GM12875 (cell line): ENCODE results near the gene RABGAP1L.

Experiments used
- H3K4me3 ChIP-seq: one replicate; pipeline ENCODE4 v1.5.1; 2011; ENCODE audit warnings: low read depth, low read length, control low read depth
- TF ChIP-seq, protein P1 (sequence below): IDR thresholded peaks from 2 replicates; pipeline ENCODE4 v1.5.1; 2011; ENCODE audit warnings: low read depth, mild to moderate bottlenecking, control low read depth, inconsistent platforms, low read length, moderate library complexity, borderline replicate concordance; ENCODE audit not compliant: insufficient read depth

The RABGAP1L gene

GRCh38 chr1:174768516-174768915 is 609.2 kb downstream of the RABGAP1L start:
- TF ChIP-seq, protein P1, sequence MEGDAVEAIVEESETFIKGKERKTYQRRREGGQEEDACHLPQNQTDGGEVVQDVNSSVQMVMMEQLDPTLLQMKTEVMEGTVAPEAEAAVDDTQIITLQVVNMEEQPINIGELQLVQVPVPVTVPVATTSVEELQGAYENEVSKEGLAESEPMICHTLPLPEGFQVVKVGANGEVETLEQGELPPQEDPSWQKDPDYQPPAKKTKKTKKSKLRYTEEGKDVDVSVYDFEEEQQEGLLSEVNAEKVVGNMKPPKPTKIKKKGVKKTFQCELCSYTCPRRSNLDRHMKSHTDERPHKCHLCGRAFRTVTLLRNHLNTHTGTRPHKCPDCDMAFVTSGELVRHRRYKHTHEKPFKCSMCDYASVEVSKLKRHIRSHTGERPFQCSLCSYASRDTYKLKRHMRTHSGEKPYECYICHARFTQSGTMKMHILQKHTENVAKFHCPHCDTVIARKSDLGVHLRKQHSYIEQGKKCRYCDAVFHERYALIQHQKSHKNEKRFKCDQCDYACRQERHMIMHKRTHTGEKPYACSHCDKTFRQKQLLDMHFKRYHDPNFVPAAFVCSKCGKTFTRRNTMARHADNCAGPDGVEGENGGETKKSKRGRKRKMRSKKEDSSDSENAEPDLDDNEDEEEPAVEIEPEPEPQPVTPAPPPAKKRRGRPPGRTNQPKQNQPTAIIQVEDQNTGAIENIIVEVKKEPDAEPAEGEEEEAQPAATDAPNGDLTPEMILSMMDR: no peak

GRCh38 chr1:174768949-174769348 is 609.6 kb downstream of the RABGAP1L start:
- no peak overlapping the region for H3K4me3 ChIP-seq
- TF ChIP-seq, protein P1: no peak

More at GRCh38 chr1:174768516-174768915, 609.2 kb downstream of the RABGAP1L start:
- no peak overlapping the region for H3K4me3 ChIP-seq

- TF ChIP-seq, protein P1: peak; percentile 39; the same call in 1 of the 2 replicates
- H3K4me3 ChIP-seq: no peak overlapping the region
Measured at GRCh38 chr1:174769961-174770549, 610.7 kb downstream of the RABGAP1L start.

GRCh38 chr1:174775621-174776020 is 616.3 kb downstream of the RABGAP1L start:
- H3K4me3 ChIP-seq: no peak overlapping the region
- TF ChIP-seq, protein P1: no peak

DNA sequence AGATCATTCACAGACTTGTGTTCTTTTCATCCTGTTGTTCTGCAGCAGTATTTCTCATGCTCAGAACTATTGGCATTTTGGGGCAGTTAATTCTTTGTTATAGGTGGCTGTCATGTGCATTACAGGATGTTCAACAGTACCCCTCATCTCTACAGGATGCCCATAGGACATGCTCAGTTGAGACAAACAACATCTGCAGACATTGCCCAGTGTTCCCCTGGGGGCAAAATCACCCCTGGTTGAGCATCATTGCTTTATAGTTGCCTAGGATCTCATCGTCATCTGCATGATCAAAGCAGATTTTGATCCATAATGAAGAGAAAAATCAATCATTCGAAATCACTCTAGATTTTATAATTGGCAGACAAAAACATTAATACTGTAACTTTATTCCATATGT is 617.9 kb downstream of the RABGAP1L start:
- no peak overlapping the region for H3K4me3 ChIP-seq
- TF ChIP-seq, protein P1: no peak

- H3K4me3 ChIP-seq: no peak overlapping the region
- TF ChIP-seq, protein P1: no peak
Measured at GRCh38 chr1:174785510-174785909, 626.2 kb downstream of the RABGAP1L start.

DNA sequence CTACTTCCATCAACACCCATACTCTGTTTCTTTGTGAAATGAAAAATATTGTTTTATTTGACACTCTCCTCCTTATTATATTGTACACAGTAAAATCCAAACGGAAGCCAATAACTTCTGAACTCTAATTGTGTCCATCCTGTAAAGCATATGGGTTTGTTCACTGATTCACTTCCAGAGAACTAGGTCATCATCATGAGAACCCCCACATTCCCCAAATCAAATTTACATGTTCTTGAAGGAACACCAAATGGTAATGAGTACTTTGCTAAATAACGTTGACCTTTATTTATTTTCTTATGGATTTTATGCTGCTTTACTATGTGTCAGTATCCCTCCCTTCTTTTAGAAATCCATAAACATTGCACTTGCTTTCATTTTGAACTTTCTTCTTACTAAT is 627.0 kb downstream of the RABGAP1L start:
- H3K4me3 ChIP-seq: no peak overlapping the region
- TF ChIP-seq, protein P1: no peak
